ENCODE measurements around the gene PLA2G1B. TPM values are rescaled to one million over a fixed set of nuclear protein-coding genes. Genes with fewer than 3 reads are reported as not detected.

PLA2G1B gene
- polyA plus RNA-seq, 1 donor (not counting 4 experiments of a cell fraction or from before 2014, with no cell fraction given) = not detected

GRCh38 chr12:120331390-120331789 is 3.8 kb upstream of the PLA2G1B start:
- no peaks in the 10 kb centered on the region for H3K9me3 ChIP-seq (ENCODE audit: control insufficient read depth, low read depth, low read length)
- DNase-seq (ENCODE audit: low read depth, low spot score) (no peak), FAIRE-seq (no peak)
- H3K27ac ChIP-seq (ENCODE audit: control insufficient read depth, insufficient read depth, low read length) = no peak overlapping the region
- no peak overlapping the region for H3K9ac ChIP-seq (ENCODE audit: control insufficient read depth, extremely low read depth, insufficient read depth, low read length)
- dilution Hi-C loops (cut with MboI; ENCODE audit: extremely low pct_ligation_motif_present, low sequenced_read_pairs) = no loop called here
- no peaks in the 10 kb centered on the region for H3K36me3 ChIP-seq (ENCODE audit: control insufficient read depth in 2 of 2, extremely low read depth in 1 of 2, insufficient read depth in 2 of 2, low read length in 2 of 2)
- no peak overlapping the region for H2AFZ ChIP-seq (ENCODE audit: control insufficient read depth, low read length)
- H4K20me1 ChIP-seq (ENCODE audit: control insufficient read depth, extremely low read depth, insufficient read depth, low read length) = no peaks in the 10 kb centered on the region
- no peaks in the 10 kb centered on the region for H3K4me1 ChIP-seq (ENCODE audit: control insufficient read depth, extremely low read depth, insufficient read depth, low read length)
- peaks cover 9% of the 10 kb centered on the region for H3K27me3 ChIP-seq (ENCODE audit: control insufficient read depth, extremely low read depth, insufficient read depth, low read length)
- H3K4me2 ChIP-seq (ENCODE audit: control insufficient read depth, extremely low read depth, insufficient read depth, low read depth, low read length) = no peak overlapping the region
- no peaks in the 10 kb centered on the region for H3K79me2 ChIP-seq (ENCODE audit: control insufficient read depth, insufficient read depth, low read length)
- TF ChIP-seq EZH2 (IDR thresholded peaks at IDR 0.05; ENCODE audit: low read length) (no peak), CTCF (optimal IDR thresholded peaks at IDR 0.05 in 1 of 3, IDR thresholded peaks at IDR 0.05 in 1 of 3, conservative IDR thresholded peaks at IDR 0.05 in 1 of 3; ENCODE audit: extremely low read depth in 1 of 3, insufficient read depth in 2 of 3, low read length in 3 of 3) (no peak)
- H3K9me1 ChIP-seq (ENCODE audit: control insufficient read depth, extremely low read depth, insufficient read depth, low read length) = no peaks in the 10 kb centered on the region
- no peak overlapping the region for H3K4me3 ChIP-seq (ENCODE audit: control insufficient read depth in 2 of 3, extremely low read depth in 1 of 3, insufficient read depth in 2 of 3, low read depth in 1 of 3, low read length in 3 of 3)

DNA sequence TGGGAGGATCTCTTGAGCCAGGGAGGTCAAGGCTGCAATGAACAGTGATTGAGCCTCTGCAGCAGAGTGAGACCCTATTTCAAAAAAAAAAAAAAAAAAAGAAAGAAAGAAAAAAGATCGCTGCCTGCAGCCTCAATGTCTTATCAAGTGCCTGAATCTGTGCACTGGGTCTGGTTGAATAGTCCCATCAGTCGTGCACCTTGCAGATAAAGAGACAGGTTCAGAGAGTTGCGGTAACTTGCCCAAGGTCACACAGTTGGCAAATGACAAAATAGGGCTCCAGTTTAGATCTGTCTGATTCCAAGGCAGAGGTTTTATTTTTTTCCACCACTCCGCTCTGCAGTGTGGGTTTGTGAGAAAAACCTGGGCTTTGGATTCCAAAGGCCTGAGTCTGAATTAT is 649 bp upstream of the PLA2G1B start:
- no peaks in the 10 kb centered on the region for H3K79me2 ChIP-seq (ENCODE audit: control insufficient read depth, insufficient read depth, low read length)
- H3K27ac ChIP-seq (ENCODE audit: control insufficient read depth, insufficient read depth, low read length) = no peak overlapping the region
- TF ChIP-seq EZH2 (IDR thresholded peaks at IDR 0.05; ENCODE audit: low read length) = no peak
- no peak for TF ChIP-seq CTCF (optimal IDR thresholded peaks at IDR 0.05 in 1 of 3, IDR thresholded peaks at IDR 0.05 in 1 of 3, conservative IDR thresholded peaks at IDR 0.05 in 1 of 3; ENCODE audit: extremely low read depth in 1 of 3, insufficient read depth in 2 of 3, low read length in 3 of 3)
- H3K9me3 ChIP-seq (ENCODE audit: control insufficient read depth, low read depth, low read length) = no peaks in the 10 kb centered on the region
- DNase-seq (ENCODE audit: low read depth, low spot score) (no peak), FAIRE-seq (no peak)
- H4K20me1 ChIP-seq (ENCODE audit: control insufficient read depth, extremely low read depth, insufficient read depth, low read length) = no peaks in the 10 kb centered on the region
- H3K4me3 ChIP-seq (ENCODE audit: control insufficient read depth in 2 of 3, extremely low read depth in 1 of 3, insufficient read depth in 2 of 3, low read depth in 1 of 3, low read length in 3 of 3) = no peak overlapping the region
- no peak overlapping the region for H3K4me2 ChIP-seq (ENCODE audit: control insufficient read depth, extremely low read depth, insufficient read depth, low read depth, low read length)
- H3K4me1 ChIP-seq (ENCODE audit: control insufficient read depth, extremely low read depth, insufficient read depth, low read length) = peaks cover 3% of the 10 kb centered on the region
- no peaks in the 10 kb centered on the region for H3K36me3 ChIP-seq (ENCODE audit: control insufficient read depth in 2 of 2, extremely low read depth in 1 of 2, insufficient read depth in 2 of 2, low read length in 2 of 2)
- H2AFZ ChIP-seq (ENCODE audit: control insufficient read depth, low read length) = no peak overlapping the region
- H3K27me3 ChIP-seq (ENCODE audit: control insufficient read depth, extremely low read depth, insufficient read depth, low read length) = peaks cover 9% of the 10 kb centered on the region
- no peaks in the 10 kb centered on the region for H3K9me1 ChIP-seq (ENCODE audit: control insufficient read depth, extremely low read depth, insufficient read depth, low read length)
- dilution Hi-C loops (cut with MboI; ENCODE audit: extremely low pct_ligation_motif_present, low sequenced_read_pairs) = no loop called here
- H3K9ac ChIP-seq (ENCODE audit: control insufficient read depth, extremely low read depth, insufficient read depth, low read length) = no peak overlapping the region
